K562 (cell line): ENCODE measurements around the gene WT1.

Experiments
- CHCHD3 ChIP-seq: fragments of 250-450 bp; sonication (Bioruptor Pico); IDR thresholded peaks from 2 replicates; pipeline ENCODE4 v2.1.2; 2022; ENCODE audit warnings: mild to moderate bottlenecking
- PURB ChIP-seq: sonication (generic); formaldehyde crosslinking; IDR thresholded peaks from 2 replicates; pipeline ENCODE4 v1.9.0; 2021; ENCODE audit warnings: low read depth, mild to moderate bottlenecking, missing genetic modification reagents
- ZZZ3 ChIP-seq: fragments of 450-650 bp; IDR thresholded peaks from 2 replicates; pipeline ENCODE4 v1.6.1; 2016; ENCODE audit warnings: antibody characterized with exemption, mild to moderate bottlenecking, moderate library complexity
- TF ChIP-seq, protein P1 (sequence below), 3 experiments: IDR thresholded peaks in 2 of 3; conservative IDR thresholded peaks in 1 of 3; 2 replicates each; pipeline ENCODE4 v1.5.1; 2011 to 2012; ENCODE audit warnings: low read length in 3 of 3, mild to moderate bottlenecking in 3 of 3, control low read depth in 2 of 3, improper control_type of control experiment in 1 of 3, inconsistent platforms in 1 of 3, low read depth in 1 of 3, mixed read lengths in 1 of 3, moderate library complexity in 1 of 3; ENCODE audit not compliant: insufficient read depth in 2 of 3
- TF ChIP-seq, protein P2 (sequence below): sonication (generic); formaldehyde crosslinking; IDR thresholded peaks from 2 replicates; pipeline ENCODE4 v1.5.0; 2020; ENCODE audit warnings: missing genetic modification reagents

DNA sequence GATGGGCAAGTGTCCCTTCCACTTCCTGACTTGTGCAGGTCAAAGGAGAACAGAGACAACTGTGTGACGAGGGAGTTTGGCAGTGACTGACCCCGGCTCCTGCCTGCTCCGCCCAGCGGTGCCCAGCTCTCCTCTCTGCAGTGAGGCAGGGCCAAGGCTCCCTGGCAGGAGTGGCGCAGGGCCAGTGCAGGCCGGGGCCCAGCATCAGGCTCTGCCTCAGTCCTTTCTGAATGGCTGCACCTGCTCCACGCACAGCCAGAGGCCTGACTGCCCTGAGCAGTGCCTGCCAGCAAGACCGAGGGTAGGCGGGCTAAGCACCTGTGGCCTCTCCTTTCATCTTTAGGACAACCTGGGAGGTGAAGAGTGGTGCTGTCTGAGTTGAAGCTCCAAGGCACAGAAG lies 54.2 kb downstream of the WT1 start:
- TF ChIP-seq ZZZ3 (no peak), CHCHD3 (CRISPR knock-in tag) (no peak), PURB (CRISPR knock-in tag) (no peak)
- TF ChIP-seq, protein P1, sequence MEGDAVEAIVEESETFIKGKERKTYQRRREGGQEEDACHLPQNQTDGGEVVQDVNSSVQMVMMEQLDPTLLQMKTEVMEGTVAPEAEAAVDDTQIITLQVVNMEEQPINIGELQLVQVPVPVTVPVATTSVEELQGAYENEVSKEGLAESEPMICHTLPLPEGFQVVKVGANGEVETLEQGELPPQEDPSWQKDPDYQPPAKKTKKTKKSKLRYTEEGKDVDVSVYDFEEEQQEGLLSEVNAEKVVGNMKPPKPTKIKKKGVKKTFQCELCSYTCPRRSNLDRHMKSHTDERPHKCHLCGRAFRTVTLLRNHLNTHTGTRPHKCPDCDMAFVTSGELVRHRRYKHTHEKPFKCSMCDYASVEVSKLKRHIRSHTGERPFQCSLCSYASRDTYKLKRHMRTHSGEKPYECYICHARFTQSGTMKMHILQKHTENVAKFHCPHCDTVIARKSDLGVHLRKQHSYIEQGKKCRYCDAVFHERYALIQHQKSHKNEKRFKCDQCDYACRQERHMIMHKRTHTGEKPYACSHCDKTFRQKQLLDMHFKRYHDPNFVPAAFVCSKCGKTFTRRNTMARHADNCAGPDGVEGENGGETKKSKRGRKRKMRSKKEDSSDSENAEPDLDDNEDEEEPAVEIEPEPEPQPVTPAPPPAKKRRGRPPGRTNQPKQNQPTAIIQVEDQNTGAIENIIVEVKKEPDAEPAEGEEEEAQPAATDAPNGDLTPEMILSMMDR (IDR thresholded peaks at IDR 0.05 in 2 of 3, conservative IDR thresholded peaks at IDR 0.05 in 1 of 3; ENCODE audit: insufficient read depth in 2 of 3, low read depth in 1 of 3, low read length in 3 of 3): no peak
- TF ChIP-seq, protein P2, sequence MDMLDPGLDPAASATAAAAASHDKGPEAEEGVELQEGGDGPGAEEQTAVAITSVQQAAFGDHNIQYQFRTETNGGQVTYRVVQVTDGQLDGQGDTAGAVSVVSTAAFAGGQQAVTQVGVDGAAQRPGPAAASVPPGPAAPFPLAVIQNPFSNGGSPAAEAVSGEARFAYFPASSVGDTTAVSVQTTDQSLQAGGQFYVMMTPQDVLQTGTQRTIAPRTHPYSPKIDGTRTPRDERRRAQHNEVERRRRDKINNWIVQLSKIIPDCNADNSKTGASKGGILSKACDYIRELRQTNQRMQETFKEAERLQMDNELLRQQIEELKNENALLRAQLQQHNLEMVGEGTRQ (CRISPR knock-in tag): no peak
